ENCODE data around the gene ADCY2. TPM values are rescaled to one million over a fixed set of nuclear protein-coding genes. Genes with fewer than 3 reads are reported as not detected.

ADCY2 gene
- total RNA-seq, 1 donor from 2014 or later, result 4.5 TPM

DNA sequence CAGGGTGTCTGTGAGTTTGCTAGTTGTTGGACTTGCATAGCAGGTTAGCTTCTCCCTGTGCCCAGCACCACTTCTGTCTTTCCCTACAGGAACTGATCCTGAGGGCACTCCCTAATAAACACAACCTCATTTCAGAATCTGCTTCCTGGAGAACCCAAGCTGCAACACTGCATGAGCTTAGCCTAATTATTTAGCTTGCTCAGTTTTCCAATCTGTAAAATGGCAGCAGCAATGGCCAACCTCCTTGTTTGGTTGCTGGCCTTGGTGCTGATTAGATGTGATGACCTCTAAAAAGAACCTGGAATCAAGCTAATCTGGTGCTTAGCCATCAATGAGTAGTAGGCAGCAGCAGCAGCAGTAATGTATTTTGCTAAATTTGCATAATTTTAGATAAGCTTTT lies 133.9 kb downstream of the ADCY2 start:
- Mint-ChIP-seq H3K36me3 (ENCODE audit: insufficient read depth) (no peaks in the 10 kb centered on the region), H3K4me3 (ENCODE audit: low read depth) (no peak overlapping the region), H3K27me3 (peaks cover 2% of the 10 kb centered on the region)

DNA sequence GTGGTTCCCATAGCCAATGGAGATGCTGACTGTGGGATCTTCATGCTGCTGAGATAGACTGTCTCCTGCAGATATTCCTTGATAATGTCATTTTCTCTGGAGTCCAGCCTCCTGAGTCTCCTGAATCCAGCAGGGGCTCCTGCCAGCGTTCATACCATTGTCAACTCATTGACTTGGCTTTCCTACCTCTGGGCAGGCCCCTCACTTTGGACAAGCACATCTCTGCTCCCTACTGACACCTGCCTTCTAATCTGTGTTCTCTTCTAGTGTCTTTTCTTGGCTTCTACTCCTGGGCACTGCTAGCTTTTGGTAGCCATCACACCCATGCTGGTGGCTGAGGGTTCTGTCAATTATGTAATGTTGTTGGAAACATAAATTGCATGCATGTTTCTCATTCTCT lies 138.0 kb downstream of the ADCY2 start:
- Mint-ChIP-seq H3K27ac (no peak overlapping the region), H3K27me3 (no peaks in the 10 kb centered on the region), H3K9me3 (ENCODE audit: low read depth) (no peaks in the 10 kb centered on the region), H3K36me3 (ENCODE audit: insufficient read depth) (no peaks in the 10 kb centered on the region), H3K4me1 (ENCODE audit: low read depth) (no peaks in the 10 kb centered on the region), H3K4me3 (ENCODE audit: low read depth) (no peak overlapping the region)
- no peak for DNase-seq (ENCODE audit: low spot score, unreplicated experiment)
- TF ChIP-seq, protein P1, sequence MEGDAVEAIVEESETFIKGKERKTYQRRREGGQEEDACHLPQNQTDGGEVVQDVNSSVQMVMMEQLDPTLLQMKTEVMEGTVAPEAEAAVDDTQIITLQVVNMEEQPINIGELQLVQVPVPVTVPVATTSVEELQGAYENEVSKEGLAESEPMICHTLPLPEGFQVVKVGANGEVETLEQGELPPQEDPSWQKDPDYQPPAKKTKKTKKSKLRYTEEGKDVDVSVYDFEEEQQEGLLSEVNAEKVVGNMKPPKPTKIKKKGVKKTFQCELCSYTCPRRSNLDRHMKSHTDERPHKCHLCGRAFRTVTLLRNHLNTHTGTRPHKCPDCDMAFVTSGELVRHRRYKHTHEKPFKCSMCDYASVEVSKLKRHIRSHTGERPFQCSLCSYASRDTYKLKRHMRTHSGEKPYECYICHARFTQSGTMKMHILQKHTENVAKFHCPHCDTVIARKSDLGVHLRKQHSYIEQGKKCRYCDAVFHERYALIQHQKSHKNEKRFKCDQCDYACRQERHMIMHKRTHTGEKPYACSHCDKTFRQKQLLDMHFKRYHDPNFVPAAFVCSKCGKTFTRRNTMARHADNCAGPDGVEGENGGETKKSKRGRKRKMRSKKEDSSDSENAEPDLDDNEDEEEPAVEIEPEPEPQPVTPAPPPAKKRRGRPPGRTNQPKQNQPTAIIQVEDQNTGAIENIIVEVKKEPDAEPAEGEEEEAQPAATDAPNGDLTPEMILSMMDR (IDR thresholded peaks at IDR 0.05; ENCODE audit: unreplicated experiment), result no peak

More for the DNA sequence above, 133.9 kb downstream of the ADCY2 start:
- H3K4me1 Mint-ChIP-seq (ENCODE audit: low read depth), result no peaks in the 10 kb centered on the region
- no peaks in the 10 kb centered on the region for H3K9me3 Mint-ChIP-seq (ENCODE audit: low read depth)
- TF ChIP-seq, protein P1 (IDR thresholded peaks at IDR 0.05; ENCODE audit: unreplicated experiment), result no peak
- H3K27ac Mint-ChIP-seq, result no peak overlapping the region
- no peak for DNase-seq (ENCODE audit: low spot score, unreplicated experiment)

DNA sequence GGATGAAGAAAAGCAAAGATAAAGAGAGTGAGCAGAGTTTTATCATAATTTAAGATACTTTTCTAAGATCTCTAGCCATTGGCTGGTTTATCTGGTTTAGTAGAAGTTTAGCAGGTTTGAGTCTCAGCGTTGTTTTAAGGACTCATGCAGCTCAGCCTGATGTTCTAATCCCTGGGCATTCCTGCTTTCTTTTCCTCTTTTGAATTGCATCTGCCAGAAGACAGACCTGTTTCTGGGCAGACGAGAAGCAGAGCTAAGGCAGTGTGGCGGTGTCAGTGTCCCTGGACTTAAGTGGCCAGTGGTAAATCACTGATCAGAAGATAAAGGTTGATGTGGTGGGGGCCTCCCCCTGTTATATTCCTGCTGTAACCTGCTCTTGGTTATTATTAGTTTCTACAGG lies 138.6 kb downstream of the ADCY2 start:
- Mint-ChIP-seq H3K27me3 (no peaks in the 10 kb centered on the region), H3K27ac (no peak overlapping the region), H3K4me1 (ENCODE audit: low read depth) (no peaks in the 10 kb centered on the region), H3K36me3 (ENCODE audit: insufficient read depth) (no peaks in the 10 kb centered on the region), H3K9me3 (ENCODE audit: low read depth) (no peaks in the 10 kb centered on the region), H3K4me3 (ENCODE audit: low read depth) (no peak overlapping the region)
- DNase-seq (ENCODE audit: low spot score, unreplicated experiment), result no peak
- TF ChIP-seq, protein P1 (IDR thresholded peaks at IDR 0.05; ENCODE audit: unreplicated experiment), result no peak

DNA sequence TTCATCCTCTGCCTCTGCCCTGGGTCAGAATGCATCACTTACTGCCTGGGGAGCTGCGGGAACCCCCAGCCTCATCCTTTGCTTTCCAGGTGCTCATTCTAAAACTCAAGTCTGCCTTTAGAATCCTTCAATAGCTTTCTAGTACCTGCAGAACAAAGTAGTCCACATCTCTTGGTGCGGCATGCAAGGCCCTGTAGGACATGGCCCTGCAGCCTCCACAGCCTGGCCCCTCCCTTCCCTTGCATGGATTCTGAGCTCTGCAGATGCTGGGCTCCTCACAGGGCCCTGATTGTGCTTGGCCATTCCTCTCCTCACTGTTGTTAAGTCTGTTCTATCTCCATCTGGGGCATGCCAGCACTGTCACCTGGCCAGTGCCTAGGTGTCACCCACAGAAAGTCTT lies 141.6 kb downstream of the ADCY2 start:
- no peak for DNase-seq (ENCODE audit: low spot score, unreplicated experiment)
- H3K4me3 Mint-ChIP-seq (ENCODE audit: low read depth), result no peak overlapping the region
- no peaks in the 10 kb centered on the region for H3K27me3 Mint-ChIP-seq
- TF ChIP-seq, protein P1 (IDR thresholded peaks at IDR 0.05; ENCODE audit: unreplicated experiment), result no peak
- no peaks in the 10 kb centered on the region for H3K36me3 Mint-ChIP-seq (ENCODE audit: insufficient read depth)
- H3K4me1 Mint-ChIP-seq (ENCODE audit: low read depth), result peaks cover 3% of the 10 kb centered on the region
- H3K9me3 Mint-ChIP-seq (ENCODE audit: low read depth), result no peaks in the 10 kb centered on the region
- no peak overlapping the region for H3K27ac Mint-ChIP-seq

DNA sequence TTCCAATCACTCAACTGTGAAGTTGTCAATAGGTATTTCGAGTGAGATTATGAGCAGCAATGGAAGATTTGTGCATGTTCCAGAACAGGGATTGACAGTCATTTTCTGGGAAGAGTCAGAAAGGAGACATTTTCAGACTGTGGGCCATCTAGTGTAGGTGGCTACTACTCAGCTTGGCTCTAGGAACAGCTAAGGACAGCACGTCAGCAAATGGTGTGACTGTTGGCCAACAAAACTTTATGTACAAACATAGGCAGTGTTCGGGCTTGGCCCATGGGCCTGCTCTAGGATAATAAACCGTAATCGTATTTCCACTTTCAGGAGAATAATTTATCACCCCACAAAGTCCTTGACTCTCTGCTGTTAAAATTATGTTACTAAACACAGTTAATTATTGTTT lies 143.6 kb downstream of the ADCY2 start:
- peaks cover 4% of the 10 kb centered on the region for H3K27me3 Mint-ChIP-seq
- H3K4me3 Mint-ChIP-seq (ENCODE audit: low read depth), result no peak overlapping the region
- no peak for DNase-seq (ENCODE audit: low spot score, unreplicated experiment)
- H3K9me3 Mint-ChIP-seq (ENCODE audit: low read depth), result no peaks in the 10 kb centered on the region
- TF ChIP-seq, protein P1 (IDR thresholded peaks at IDR 0.05; ENCODE audit: unreplicated experiment), result no peak
- peaks cover 3% of the 10 kb centered on the region for H3K4me1 Mint-ChIP-seq (ENCODE audit: low read depth)
- H3K36me3 Mint-ChIP-seq (ENCODE audit: insufficient read depth), result no peaks in the 10 kb centered on the region
- H3K27ac Mint-ChIP-seq, result no peak overlapping the region
